GOT3 (cell line): Measurements from ENCODE around the gene ATXN2.
"Not testable (repeated sequence)": the region's sequence is repeated elsewhere in the genome, so short reads cannot be mapped to it uniquely, and the experiment has no call there.

Source experiments
- DNase-seq: peaks from one replicate; lab custom pipeline; 2025; ENCODE audit warnings: mixed read lengths; lab: John Stamatoyannopoulos, UW

The ATXN2 gene

GRCh38 chr12:111599453-111600204, 514 bp upstream of the ATXN2 start:
- peak; percentile 38 for DNase-seq

GRCh38 chr12:111597831-111598636, 1.1 kb downstream of the ATXN2 start:
- no peak for DNase-seq

DNA sequence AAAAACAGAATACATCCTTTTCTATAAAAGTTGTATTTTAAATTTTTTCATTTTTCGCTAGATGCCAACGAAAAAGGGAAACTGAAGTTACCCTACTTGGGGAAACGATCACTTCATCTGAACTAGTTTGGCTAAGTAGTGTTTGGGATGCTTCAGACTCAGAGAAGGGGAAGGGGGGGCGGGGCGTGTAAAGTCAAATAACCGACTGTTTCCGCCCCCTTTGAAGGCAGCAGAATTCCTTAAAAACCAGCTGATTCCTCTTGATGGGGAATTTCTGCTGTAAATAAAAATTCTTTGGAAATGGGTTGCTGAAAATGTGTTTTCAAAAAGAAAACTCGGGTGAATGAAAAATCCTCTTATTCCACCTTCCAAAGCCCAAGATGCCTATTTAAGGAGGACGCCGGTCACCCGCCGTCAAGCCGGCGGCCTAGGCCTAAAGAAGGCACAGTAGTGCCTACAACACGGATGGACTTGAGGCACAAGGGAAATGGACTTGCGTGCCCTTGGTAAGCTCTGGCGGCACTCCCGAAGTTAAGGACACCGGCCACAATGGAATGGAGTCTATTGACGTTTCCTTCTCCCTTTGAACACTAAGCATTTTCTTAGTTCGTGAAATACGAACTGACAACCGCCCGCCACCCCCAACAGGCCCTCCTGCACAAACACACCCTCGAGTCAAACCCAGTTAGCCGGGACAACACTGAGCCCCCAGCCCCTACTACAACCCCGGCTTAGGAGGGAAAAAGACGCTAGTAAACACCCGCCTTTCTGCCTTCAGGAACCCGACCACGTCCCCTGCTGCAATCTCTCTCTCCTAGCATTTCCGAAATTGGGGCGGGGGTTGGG, 1.9 kb downstream of the ATXN2 start:
- no peak for DNase-seq

- not testable (repeated sequence) for DNase-seq
These were observed 3.7 kb downstream of the ATXN2 start for GRCh38 chr12:111595341-111595835.

DNA sequence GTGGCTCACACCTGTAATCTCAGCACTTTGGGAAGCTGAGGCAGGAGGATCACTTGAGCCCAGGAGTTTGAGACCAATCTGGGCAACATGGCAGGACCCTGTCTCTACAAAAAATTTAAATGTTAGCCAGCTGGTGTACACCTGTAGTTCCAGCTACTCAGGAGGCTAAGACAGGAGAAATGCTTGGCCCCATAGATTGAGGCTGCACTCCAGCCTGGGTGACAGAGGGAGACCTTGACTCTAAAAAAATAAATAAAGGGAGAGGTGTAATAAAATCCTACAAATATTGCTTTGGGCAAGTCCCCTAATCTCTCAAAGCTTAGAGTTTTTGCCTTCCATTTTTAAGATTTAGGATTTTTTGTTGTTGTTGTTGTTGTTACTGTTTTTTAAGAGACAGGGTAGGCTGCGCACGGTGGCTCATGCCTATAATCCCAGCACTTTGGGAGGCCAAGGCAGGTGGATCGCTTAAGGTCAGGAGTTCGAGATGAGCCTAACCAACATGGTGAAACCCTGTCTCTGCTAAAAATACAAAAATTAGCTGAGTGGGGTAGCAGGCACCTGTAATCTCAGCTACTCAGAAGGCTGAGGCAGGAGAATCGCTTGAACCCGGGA, 7.6 kb downstream of the ATXN2 start:
- not testable (repeated sequence) for DNase-seq

- DNase-seq, result no peak
These were observed 8.6 kb downstream of the ATXN2 start for GRCh38 chr12:111590552-111590951.

GRCh38 chr12:111589601-111590000, 9.5 kb downstream of the ATXN2 start:
- no peak for DNase-seq

DNA sequence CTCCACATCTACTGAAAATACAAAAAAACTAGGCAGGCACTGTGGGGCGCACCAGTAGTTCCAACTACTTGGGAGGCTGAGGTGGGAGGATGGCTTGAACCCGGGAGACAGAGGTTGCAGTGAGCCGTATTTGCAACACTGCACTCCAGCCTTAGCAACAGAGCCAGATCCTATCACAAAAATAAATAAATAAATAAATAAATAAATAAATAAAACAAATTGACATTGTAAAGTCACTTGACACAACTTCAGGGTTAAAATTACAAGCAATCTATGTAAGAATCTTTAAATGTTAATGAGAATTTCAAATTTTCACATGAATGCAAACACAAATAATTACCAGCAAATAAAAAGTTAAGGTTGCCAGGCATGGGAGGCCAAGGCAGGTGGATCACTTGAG, 11.1 kb downstream of the ATXN2 start:
- DNase-seq, result no peak

GRCh38 chr12:111586986-111587385, 12.1 kb downstream of the ATXN2 start:
- no peak for DNase-seq

DNA sequence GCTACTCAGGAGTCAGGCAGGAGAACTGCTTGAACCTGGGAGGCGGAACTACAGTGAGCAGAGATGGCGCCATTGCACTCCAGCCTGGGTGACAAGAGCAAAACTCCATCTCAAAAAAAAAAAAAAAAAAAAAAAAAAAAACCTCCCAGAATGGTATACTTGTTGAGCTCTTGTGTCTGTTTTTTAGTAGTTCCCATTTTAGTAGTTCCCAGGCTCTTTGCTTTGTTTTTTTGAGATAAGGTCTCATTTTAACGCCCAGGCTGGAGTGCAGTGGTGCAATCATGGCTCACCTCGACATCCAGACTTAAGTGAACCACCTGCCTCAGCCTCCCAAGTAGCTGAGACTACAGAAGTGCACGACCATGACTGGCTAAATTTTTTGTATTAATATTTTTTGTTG, 13.4 kb downstream of the ATXN2 start:
- no peak for DNase-seq

DNA sequence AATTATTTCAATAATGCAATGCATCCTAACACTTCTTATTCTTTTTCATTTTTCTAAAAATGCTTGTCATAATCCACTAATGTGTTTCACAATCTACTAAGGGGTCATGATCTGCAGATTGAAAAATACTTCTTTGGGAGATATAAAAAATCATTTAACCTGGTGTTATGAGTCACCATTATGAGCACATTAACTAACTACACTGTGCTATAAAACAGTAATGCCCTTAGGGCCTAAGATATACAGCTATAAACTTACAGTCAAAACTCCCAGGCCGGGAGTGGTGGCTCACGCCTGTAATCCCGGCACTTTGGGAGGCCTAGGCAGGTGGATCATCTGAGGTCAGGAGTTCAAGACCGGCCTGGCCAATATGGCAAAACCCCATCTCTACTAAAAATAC, 14.2 kb downstream of the ATXN2 start:
- no peak for DNase-seq

GRCh38 chr12:111583506-111583905, 15.6 kb downstream of the ATXN2 start:
- DNase-seq, result not testable (repeated sequence)

DNA sequence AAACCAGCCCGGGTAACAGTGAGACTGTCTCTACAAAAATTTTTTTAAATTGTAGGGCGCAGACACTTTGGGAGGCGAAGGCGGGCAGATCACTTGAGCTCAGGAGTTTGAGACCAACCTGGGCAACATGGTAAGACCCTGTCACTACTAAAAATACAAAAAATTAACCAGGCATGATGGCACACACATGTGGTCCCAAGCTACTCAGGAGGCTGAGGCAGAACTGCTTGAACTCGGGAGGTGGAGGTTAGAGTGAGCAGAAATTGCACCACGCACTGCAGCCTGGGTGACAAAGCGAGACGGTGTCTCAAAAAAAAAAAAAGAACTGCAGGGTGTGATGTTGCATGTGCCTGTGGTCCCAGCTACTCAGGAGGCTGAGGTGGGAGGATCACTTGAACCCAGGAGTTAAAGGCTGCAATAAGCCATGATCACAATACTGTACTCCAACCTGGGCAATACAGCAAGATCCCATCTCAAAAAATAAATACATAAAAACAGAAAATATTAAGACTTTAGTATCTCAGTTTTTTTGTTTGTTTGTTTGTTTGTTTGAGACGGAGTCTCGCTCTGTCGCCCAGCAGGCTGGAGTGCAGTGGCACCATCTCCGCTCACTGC, 16.9 kb downstream of the ATXN2 start:
- no peak for DNase-seq

DNA sequence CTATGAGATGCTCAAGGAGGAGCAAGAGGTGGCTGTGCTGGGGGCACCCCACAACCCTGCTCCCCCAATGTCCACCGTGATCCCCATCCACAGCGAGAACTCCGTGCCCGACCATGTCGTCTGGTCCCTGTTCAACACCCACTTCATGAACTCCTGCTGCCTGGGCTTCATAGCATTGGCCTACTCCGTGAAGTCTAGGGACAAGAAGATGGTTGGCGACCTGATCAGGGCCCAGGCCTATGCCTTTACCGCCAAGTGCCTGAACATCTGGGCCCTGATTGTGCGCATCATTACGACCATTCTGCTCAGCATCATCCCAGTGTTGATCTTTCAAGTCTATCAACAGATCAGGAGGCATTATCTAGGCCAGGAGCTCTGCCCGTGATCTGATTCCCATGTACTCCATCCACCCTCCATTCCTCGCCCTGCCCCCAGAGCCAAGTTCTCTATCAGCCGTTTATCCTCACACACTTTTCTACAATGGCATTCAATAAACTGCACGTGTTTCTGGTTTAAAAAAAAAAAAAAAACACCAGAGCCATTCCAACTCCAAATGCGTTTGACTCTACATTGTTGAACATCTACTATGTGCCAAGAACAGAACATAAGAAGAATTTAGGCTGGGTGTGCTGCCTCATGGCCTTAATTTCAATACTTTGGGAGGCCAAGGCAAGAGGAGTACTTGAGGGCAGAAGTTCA, 17.5 kb downstream of the ATXN2 start:
- DNase-seq, result no peak

DNA sequence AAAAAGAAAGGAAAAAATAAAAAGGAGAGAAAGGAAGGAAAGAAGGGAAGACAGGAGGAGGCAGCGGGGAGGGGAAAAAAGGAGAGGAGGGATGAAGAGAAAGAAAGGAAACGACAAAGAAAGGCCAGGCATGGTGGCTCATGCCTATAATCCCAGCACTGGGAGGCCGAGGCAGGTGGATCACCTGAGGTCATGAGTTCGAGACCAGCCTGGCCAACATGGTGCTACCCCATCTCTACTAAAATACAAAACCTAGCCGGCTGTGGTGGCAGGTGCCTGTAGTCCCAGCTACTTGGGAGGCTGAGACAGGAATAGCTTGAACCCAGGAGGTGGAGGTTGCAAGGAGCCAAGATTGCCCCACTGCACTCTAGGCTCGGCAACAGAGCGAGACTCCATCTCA, 18.4 kb downstream of the ATXN2 start:
- no peak for DNase-seq

DNA sequence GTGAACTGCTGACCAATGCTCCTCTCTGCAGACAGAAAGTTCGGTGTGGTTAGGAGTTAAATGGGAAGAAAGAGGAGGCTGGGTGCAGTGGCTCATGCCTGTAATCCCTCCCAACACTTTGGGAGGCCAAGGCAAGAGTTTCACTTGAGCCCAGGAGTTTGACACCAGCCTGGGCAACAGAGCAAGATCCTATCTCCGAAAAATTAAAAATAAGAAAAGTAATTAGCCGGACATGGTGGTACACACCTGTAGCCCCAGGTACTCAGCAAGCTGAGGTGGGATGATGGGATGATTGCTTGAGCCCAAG, 19.0 kb downstream of the ATXN2 start:
- no peak for DNase-seq

- DNase-seq, result no peak
These were observed 20.2 kb downstream of the ATXN2 start for GRCh38 chr12:111578971-111579340.

DNA sequence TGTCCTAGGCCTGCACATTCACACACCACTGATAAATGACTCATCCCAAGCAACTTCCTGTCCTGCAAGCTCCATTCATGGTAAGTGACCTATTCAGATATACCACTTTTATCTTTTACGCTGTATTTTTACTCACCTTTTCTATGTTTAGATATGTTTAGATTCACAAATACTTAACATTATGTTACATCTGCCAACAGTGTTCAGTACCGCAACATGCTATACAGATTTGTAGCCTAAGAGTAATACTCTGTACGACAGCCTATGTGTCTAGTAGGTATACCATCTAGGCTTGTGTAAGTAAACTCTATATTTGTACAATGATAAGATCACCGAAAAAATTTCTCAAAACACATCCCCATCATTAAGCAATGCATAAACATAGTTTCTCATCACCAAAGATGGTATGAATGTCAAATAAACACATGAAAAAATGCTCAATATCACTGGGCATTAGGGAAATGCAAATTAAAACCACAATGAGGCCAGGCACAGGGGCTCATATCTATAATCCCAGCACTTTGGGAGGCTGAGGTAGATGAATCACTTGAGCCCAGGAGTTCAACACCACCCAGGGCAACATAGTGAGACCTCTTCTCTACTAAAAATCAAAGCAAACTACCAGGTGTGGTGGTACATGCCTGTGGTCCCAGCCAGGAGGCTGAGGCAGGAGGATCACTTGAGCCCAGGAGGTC, 20.7 kb downstream of the ATXN2 start:
- no peak for DNase-seq

DNA sequence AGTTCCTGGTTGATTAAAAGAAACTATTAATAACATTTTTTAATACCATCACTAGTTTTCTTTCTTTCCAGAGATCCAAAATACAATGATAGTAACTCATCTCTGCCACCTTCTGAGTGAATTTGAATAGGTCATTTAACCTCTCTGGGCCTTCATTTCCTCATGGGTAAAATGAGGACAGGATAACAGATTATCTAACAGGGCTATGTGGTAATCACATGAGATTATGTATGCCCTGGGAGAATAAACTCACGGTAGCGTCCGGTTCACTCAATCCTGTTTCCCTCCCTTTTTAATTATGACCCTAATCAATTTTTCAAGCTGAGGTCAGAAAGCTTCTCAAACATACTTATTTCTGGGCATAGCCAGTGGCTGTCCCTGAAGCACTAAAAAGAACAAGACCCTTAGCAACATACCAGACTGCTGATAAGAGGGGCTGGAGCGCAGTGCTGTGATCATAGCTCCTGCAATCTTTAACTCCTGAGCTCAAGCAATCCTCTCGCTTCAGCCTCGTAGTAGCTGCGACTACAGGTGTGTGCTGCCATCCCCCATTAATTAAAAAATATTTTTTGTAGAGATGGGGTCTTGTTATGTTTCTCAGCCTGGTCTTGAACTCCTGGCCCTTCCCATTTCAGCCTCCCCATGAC, 24.2 kb downstream of the ATXN2 start:
- no peak for DNase-seq

DNA sequence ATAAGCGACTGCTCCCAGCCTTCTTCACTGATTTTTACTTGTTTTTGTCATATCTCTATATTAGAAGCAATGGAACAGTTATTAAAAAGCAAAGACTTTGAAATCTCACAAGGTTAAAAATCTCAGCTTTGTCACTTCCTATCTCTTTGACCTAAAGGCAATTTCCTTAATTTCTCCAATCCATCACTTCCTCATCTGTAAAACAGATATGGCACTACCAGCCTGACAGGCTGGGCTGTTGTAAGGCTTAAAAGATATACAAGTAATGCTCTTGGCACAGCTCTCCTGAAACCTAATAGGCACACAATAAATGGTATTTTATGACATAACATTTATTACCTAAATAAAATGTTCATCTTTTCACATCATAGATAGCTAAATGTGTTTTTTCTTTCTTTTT, 25.6 kb downstream of the ATXN2 start:
- no peak for DNase-seq
